Esophagus (tissue), 2 donors: Measurements from ENCODE around the gene CNDP2. TPM values are rescaled to one million over a fixed set of nuclear protein-coding genes. Genes with fewer than 3 reads are reported as not detected.

ENCODE experiments used
- H3K27ac ChIP-seq, 2 donors: one replicate each; pipeline ENCODE4 v1.5.1; 2013; ENCODE audit warnings: low read depth in 2 of 2, mild to moderate bottlenecking in 2 of 2, inconsistent platforms in 1 of 2, low read length in 1 of 2, moderate library complexity in 1 of 2
- H3K27me3 ChIP-seq, 2 donors: one replicate each; pipeline ENCODE4 v1.6.1; 2013; ENCODE audit warnings: low read length in 2 of 2, control low read depth in 1 of 2, mild to moderate bottlenecking in 1 of 2; ENCODE audit not compliant: insufficient read depth in 2 of 2, control insufficient read depth in 1 of 2
- H3K36me3 ChIP-seq, 2 donors: one replicate each; pipeline ENCODE4 v1.6.1; 2013; ENCODE audit warnings: low read length in 1 of 2; ENCODE audit not compliant: control insufficient read depth in 2 of 2, insufficient read depth in 2 of 2
- H3K4me1 ChIP-seq, 2 donors: one replicate each; pipeline ENCODE4 v1.6.1; 2013; ENCODE audit warnings: low read length in 1 of 2; ENCODE audit not compliant: control insufficient read depth in 2 of 2, insufficient read depth in 2 of 2
- H3K4me3 ChIP-seq, 2 donors: one replicate each; pipeline ENCODE4 v1.5.1; 2013; ENCODE audit warnings: low read length in 2 of 2, mild to moderate bottlenecking in 2 of 2, low read depth in 1 of 2, moderate library complexity in 1 of 2
- H3K9me3 ChIP-seq, 2 donors: one replicate each; pipeline ENCODE4 v1.6.1; 2013; ENCODE audit warnings: mild to moderate bottlenecking in 2 of 2, low read depth in 1 of 2, low read length in 1 of 2, moderate library complexity in 1 of 2; ENCODE audit not compliant: control insufficient read depth in 2 of 2, insufficient read depth in 1 of 2
- WGBS, 2 donors: extraction: QIAGEN DNeasy Blood & Tissue Kit; methylation state at CpG; one replicate each; pipeline ENCODE4 v1.1.7; 2013; 5-methylcytosine and 5-hydroxymethylcytosine counted together
- polyA plus RNA-seq, 2 donors: library from polyadenylated mRNA; stranded (reverse); fragments of 200-250 nt; gene quantifications; one replicate each; pipeline ENCODE4 v1.2.3, GENCODE V29; 2013
- donor health status: healthy with polysubstance abuse.
- donor health status: Bipolar disorder and iron deficiency.

The CNDP2 gene
- polyA plus RNA-seq, 2 donors: 42.5 to 60.0 TPM

DNA sequence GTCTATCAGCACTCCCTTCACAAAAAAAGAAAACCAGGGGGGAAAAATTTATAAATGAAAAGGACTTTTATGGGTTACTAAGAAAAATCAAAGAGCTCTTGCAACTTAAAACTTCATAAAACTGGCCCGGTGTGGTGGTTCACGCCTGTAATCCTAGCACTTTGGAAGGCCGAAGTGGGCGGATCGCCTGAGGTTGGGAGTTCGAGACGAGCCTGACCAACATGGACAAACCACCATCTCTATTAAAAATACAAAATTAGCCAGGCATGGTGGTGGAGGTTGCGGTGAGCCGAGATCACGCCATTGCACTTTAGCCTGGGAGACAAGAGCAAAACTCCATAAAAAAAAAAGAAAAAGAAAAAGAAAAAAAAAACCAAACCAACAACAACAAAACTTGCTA is 40.8 kb upstream of the CNDP2 start:
- Histone ChIP-seq H3K36me3 (no peaks in the 10 kb centered on the region), H3K4me1 (peaks cover 4 to 8% of the 10 kb centered on the region in 2 donors), H3K27ac (no peak overlapping the region), H3K4me3 (no peak overlapping the region), H3K9me3 (no peaks in the 10 kb centered on the region), H3K27me3 (peaks cover 0 to 17% of the 10 kb centered on the region in 2 donors)
- 95% methylated on average over 10 of the region's 10 CpGs for WGBS, 2 donors

DNA sequence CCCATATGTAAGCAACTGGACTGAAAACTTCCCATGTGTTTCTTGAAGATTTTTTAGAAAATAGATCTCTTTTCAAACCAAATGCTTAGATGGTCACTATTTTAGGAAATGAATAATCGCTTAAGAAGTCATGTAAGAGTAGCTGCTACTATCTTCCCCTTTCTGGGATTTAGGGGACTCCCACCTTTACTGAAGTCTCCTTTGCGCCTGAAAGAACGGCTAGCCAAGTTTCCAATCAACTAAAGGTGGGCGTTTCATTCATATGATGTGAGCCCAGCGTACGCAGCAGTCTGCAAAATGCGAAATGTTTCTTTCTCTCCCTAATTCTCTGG is 40.2 kb upstream of the CNDP2 start:
- Histone ChIP-seq H3K4me3 (no peak overlapping the region), H3K9me3 (no peaks in the 10 kb centered on the region), H3K27ac (no peak overlapping the region), H3K4me1 (peaks cover 4 to 8% of the 10 kb centered on the region in 2 donors), H3K36me3 (no peaks in the 10 kb centered on the region), H3K27me3 (peaks cover 0 to 17% of the 10 kb centered on the region in 2 donors)
- 13 to 17% methylated on average over 7 of the region's 7 CpGs for WGBS, 2 donors

DNA sequence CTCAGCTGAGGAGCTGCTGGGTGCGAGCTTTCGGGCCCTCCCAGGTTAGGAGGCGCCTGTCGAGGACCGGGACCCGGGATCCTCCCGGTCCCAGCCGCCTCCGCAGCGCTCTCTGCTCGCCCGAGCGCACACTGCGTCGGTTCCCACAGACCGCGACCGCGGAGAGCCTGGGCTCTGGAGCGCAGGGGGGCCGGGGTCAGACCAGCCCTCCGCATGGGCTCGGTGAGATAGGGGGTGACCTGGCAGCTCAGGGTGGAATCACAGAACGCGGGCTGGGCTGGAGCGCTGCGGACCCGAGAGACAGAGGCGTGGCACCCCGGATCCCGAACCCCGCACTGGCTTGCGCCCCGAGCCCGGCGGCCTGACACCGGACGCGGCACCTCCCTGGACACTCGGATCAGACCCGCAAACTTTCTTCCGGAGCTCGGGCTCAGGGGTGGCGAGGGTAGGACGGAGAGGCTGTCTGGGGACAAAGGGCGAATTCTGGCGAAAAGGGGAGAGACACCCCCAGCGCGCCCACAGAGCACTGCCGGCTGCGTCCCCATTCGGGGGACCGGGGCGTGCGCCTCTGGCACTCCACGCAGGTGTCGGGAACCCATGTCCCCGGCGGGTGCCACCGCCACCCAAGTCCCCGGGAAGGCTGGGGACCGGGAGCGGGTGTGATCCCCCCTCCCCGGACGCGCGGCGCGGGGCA is 39.7 kb upstream of the CNDP2 start:
- H3K4me3 ChIP-seq: peak overlapping the region; percentile 17 to 36

DNA sequence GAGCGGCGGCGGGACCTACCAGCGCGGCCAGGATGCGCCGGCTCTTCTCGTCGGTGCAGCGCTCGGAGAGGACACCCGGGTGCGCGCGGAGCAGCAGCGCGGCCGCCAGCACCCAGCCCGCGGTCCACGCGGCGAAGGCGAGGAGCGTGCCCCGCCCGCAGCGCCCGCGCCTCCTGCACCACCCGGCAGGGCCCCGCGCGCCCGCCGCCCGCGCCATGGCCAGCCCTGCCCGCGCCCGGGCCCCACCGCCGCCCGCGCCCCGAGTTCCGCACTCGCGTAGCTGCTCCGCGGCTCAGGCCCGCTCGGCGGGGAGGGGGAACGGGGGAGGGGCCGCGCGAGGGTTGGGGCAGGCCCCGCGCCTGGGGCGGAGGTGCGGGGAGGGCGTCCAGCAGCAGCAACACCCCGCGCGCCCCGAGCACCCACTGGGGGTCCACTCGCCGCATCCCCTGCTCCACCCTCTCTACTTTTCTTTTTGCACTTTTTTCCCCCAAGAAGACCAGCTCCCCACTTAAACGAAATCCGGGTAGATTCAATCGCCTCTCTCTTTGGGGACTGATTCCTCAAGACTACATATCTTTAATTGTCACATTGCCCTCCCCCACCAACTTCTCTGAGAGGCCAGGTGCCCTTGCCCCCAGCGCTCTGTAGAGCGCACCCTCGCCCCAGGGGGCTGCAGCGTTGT is 39.0 kb upstream of the CNDP2 start, which contains the start of gene DIPK1C:
Gene DIPK1C (minus strand): TSS at position 266 of the 682 bp plus-strand sequence. CDS start 49 bp downstream, at position 217.
- no peaks in the 10 kb centered on the region for H3K9me3 ChIP-seq
- peaks cover 4 to 8% of the 10 kb centered on the region in 2 donors for H3K4me1 ChIP-seq
- peak within 1 kb of the TSS; percentile 17 to 36 for H3K4me3 ChIP-seq
- H3K27me3 ChIP-seq: peaks cover 0 to 17% of the 10 kb centered on the region in 2 donors
- no peak within 1 kb of the TSS for H3K27ac ChIP-seq
- H3K36me3 ChIP-seq: no peaks in the 10 kb centered on the region
- 1 to 3% methylated on average over 50 to 76 of the region's 76 CpGs for WGBS, 2 donors

More for the DNA sequence above, 39.7 kb upstream of the CNDP2 start:
- Histone ChIP-seq H3K9me3 (no peaks in the 10 kb centered on the region), H3K27ac (no peak overlapping the region), H3K36me3 (no peaks in the 10 kb centered on the region), H3K27me3 (peaks cover 0 to 17% of the 10 kb centered on the region in 2 donors), H3K4me1 (peaks cover 4 to 8% of the 10 kb centered on the region in 2 donors)
- 1% methylated on average over 64 to 69 of the region's 69 CpGs for WGBS, 2 donors

DNA sequence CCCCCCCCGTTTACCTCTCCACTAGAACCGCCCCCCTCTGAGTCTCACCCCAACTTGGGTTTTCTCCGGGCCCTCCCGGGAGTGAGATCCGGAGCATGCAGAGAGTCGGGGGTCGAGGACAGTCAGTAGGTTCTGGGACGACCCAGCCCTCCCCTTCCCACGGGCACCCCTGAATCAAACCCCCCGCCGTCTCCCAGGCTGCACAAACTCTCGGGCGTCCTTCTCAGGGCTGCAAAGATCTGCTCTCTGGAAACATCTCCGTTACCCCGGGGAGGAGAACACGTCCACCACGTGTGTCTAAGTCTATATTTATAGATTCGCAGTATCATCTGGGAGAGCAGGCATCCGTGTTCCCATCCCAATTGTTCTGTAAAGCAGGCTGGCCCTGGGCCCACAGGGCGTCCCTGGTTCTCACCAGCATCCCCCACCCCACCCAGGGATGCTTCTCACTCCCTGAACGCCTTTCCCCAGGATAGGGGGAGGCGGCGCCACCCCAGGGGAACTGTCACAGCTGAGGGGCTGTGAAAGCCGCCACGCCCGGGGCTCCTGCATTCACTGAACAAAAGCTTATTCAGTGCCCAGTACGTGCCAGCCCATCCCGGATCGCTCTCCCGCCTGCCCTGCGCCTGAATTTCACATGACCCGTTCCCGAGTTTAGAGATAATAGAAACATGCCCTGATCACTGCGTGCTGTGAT is 38.3 kb upstream of the CNDP2 start:
- Histone ChIP-seq H3K27me3 (peaks cover 0 to 17% of the 10 kb centered on the region in 2 donors), H3K9me3 (no peaks in the 10 kb centered on the region), H3K36me3 (no peaks in the 10 kb centered on the region), H3K4me3 (no peak overlapping the region), H3K27ac (no peak overlapping the region), H3K4me1 (peaks cover 4 to 8% of the 10 kb centered on the region in 2 donors)
- WGBS, 2 donors: 18 to 24% methylated on average over 34 of the region's 34 CpGs

DNA sequence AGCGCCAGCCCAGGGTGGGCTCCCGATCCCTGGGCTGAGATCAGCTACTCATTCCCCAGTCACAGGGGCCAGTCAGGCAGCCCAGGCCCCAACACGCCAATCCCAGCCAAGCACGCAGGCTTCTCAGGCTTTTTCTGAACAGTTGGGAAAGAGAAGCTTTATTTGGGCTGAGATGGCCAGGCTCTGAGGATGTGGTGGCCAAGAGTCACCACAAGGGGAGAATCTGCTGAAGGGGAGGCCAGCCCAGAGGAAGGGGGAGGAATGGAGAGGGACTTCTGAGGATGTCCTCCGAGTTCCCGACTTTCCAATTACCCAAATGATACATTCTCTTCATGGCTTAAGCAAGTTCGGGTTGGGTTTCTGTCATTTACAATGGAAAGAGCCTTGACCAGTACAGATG is 36.3 kb upstream of the CNDP2 start:
- H3K27me3 ChIP-seq: peaks cover 0 to 13% of the 10 kb centered on the region in 2 donors

DNA sequence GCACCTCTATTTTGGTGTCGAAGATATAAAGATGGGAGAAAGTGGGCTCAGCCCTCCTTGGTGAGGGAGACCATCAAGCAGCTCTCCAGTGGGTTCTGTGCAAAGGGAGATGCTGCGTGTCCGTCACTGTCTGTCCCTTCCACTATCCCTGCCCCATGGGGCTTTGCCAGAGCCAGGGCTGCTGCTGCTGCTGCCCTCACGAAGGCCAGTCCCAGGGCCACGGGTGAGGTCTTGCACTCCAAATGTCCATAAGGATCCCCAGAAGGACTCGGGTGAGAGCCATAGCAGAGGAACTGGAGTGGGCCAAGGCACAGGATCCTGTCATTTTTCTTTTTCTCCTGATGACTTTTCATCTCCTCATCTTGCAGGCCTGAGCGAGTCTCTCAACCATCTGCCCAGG is 35.3 kb upstream of the CNDP2 start:
- Histone ChIP-seq H3K27ac (no peak overlapping the region), H3K4me3 (no peak overlapping the region), H3K36me3 (no peaks in the 10 kb centered on the region), H3K9me3 (no peaks in the 10 kb centered on the region), H3K27me3 (peaks cover 0 to 13% of the 10 kb centered on the region in 2 donors), H3K4me1 (peaks cover 4 to 8% of the 10 kb centered on the region in 2 donors)
- 91 to 93% methylated on average over 7 of the region's 7 CpGs for WGBS, 2 donors

More for the DNA sequence above, 36.3 kb upstream of the CNDP2 start:
- 73 to 74% methylated on average over 7 of the region's 7 CpGs for WGBS, 2 donors
- Histone ChIP-seq H3K4me1 (peaks cover 4 to 8% of the 10 kb centered on the region in 2 donors), H3K4me3 (no peak overlapping the region), H3K36me3 (no peaks in the 10 kb centered on the region), H3K27ac (no peak overlapping the region), H3K9me3 (no peaks in the 10 kb centered on the region)

DNA sequence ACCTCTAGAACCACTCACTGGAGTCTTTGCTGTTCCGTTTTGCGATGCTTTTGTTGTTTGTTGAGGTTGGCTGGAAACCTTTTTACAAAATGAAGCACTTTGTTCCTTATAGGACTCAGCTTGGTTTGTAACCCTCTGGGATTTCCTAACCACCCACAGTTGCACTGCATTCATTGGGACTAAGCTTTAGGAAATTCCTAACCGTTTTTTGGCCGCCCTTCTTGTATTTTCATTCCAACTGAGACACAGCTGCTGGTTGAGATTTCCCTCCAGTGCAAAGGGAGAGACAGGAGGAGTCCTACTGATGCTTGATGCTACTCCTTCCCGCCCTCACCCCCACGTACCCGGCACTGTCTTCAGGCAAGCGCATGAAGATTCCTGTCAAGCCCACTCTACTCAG is 32.9 kb upstream of the CNDP2 start:
- Histone ChIP-seq H3K27me3 (no peaks in the 10 kb centered on the region), H3K36me3 (no peaks in the 10 kb centered on the region), H3K9me3 (no peaks in the 10 kb centered on the region), H3K4me3 (no peak overlapping the region), H3K4me1 (no peaks in the 10 kb centered on the region), H3K27ac (no peak overlapping the region)
- 68 to 71% methylated on average over 8 of the region's 8 CpGs for WGBS, 2 donors

DNA sequence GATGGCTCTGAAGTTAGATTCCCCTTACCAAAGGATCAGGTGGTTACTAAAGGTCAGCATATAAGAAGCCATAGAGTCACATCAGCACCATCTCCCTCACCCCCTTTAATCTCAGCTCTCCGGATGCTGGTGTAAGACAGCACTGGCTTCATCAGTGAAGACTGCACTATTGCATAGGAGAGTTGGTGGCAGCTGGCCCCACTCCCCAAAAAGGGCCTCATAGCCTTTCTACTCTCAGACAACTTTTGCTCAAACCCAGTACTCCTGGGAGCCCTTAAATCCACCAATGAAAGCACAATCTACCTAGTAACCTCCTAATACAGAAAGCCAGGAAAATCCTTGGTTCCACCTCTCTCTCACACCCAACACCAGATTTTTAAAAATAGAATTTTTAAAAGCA is 32.2 kb upstream of the CNDP2 start:
- WGBS, 2 donors: 93 to 94% methylated on average over 1 of the region's 1 CpG
- Histone ChIP-seq H3K4me1 (no peaks in the 10 kb centered on the region), H3K27ac (no peak overlapping the region), H3K4me3 (no peak overlapping the region), H3K36me3 (no peaks in the 10 kb centered on the region), H3K27me3 (no peaks in the 10 kb centered on the region), H3K9me3 (no peaks in the 10 kb centered on the region)
